ENCODE measurements around the gene RPH3AL.
"Not testable (repeated sequence)": the region's sequence is repeated elsewhere in the genome, so short reads cannot be mapped to it uniquely, and the experiment has no call there.

- not testable (repeated sequence) for TF ChIP-seq POLR2A (IDR thresholded peaks at IDR 0.05; ENCODE audit: low read depth, low read length); TAF1 (IDR thresholded peaks at IDR 0.05; ENCODE audit: borderline replicate concordance, low read depth, low read length); POLR2AphosphoS5 (IDR thresholded peaks at IDR 0.05; ENCODE audit: low read depth, low read length)
These were observed 15.0 kb upstream of the RPH3AL start for GRCh38 chr17:367656-368055.

Data from GM12892 (cell line).